ENCODE measurements around the gene DHX58.

Gene DHX58

GRCh38 chr17:42053731-42054500, 58.6 kb downstream of the DHX58 start:
- DNase-seq (ENCODE audit: low spot score) = no peak

GRCh38 chr17:42052346-42052877, 60.1 kb downstream of the DHX58 start:
- DNase-seq (ENCODE audit: low spot score) = no peak

- no peak for DNase-seq (ENCODE audit: low spot score)
Observed at GRCh38 chr17:42051645-42052044, 60.9 kb downstream of the DHX58 start.
